ENCODE data around the gene LPP. TPM values are rescaled to one million over a fixed set of nuclear protein-coding genes. Genes with fewer than 3 reads are reported as not detected.

Gene LPP
- total and polyA plus RNA-seq, 2 donors (not counting 1 experiment from before 2014, with no cell fraction given): 7.6 to 81.7 TPM

DNA sequence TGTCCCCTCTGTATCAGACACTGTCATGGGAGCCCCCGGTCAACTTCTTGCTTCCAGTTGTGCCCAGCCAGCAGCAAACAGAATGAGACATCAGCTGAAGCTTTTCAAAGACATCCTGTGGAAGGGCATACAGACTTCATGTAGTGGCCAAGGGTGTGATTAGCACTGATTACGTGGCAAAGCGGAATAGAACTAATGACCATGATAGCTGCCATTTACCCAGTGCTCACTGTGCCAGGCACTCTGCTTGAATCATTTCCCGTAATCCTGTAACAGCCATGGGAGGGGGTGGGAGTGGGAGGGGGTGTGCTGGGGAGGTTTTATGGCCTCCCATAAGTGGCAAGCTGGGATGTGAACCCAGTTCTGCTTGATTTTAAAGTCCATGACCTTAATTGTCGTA lies 29.5 kb downstream of the LPP start:
- Histone ChIP-seq H3K4me1 (ENCODE audit: control insufficient read depth in 2 of 2, insufficient read depth in 2 of 2, low read length in 2 of 2) (peaks cover 36 to 37% of the 10 kb centered on the region in 2 donors), H2AFZ (ENCODE audit: insufficient read depth, low read depth, low read length, poor library complexity, severe bottlenecking) (no peak overlapping the region), H3K36me3 (replicated peaks in 1 of 2; ENCODE audit: control extremely low read depth in 1 of 2, control insufficient read depth in 1 of 2, extremely low read depth in 1 of 2, insufficient read depth in 2 of 2, low read length in 1 of 2) (peaks cover 0 to 20% of the 10 kb centered on the region in 2 experiments), H3K79me2 (ENCODE audit: control insufficient read depth, insufficient read depth, low read length) (peaks cover 71% of the 10 kb centered on the region), H3K27me3 (replicated peaks in 1 of 4; ENCODE audit: control extremely low read depth in 1 of 4, control insufficient read depth in 3 of 4, insufficient read depth in 4 of 4, low read length in 3 of 4) (no peaks in the 10 kb centered on the region), H3K9ac (ENCODE audit: low read length) (no peak overlapping the region), H3K27ac (ENCODE audit: low read length in 2 of 2) (no peak overlapping the region), H3K4me3 (ENCODE audit: control extremely low read depth in 1 of 5, extremely low read depth in 1 of 5, insufficient read depth in 1 of 5, low read depth in 2 of 5, low read length in 4 of 5) (no peak overlapping the region), H3K4me2 (replicated peaks; ENCODE audit: low read depth, low read length, poor library complexity, severe bottlenecking) (no peak overlapping the region), H4K20me1 (ENCODE audit: control insufficient read depth, insufficient read depth, low read length, poor library complexity, severe bottlenecking) (no peaks in the 10 kb centered on the region), H3K9me3 (ENCODE audit: control extremely low read depth in 1 of 3, control insufficient read depth in 2 of 3, insufficient read depth in 1 of 3, low read length in 2 of 3) (no peaks in the 10 kb centered on the region)
- DNase-seq (no peak), ATAC-seq (ENCODE audit: low read depth) (no peak)
- H3K27me3 Mint-ChIP-seq: no peaks in the 10 kb centered on the region
- ChIA-PET CTCF (no interaction called here), POLR2A (no interaction called here)
- intact Hi-C loops (cut with micrococcal nuclease): loop anchor here (10.0 kb wide), 1 partner anchor 439 kb away; the partner anchor contains the start of gene BCL6
- no peak overlapping the region for H3K27ac Mint-ChIP-seq
- H3K4me1 Mint-ChIP-seq: peaks cover 37% of the 10 kb centered on the region
- no peaks in the 10 kb centered on the region for H3K9me3 Mint-ChIP-seq (ENCODE audit: insufficient read depth)
- no peak overlapping the region for H3K4me3 Mint-ChIP-seq
- TF ChIP-seq EZH2 (IDR thresholded peaks at IDR 0.05; ENCODE audit: borderline replicate concordance, insufficient read depth, low read depth, low read length, poor library complexity, severe bottlenecking): no peak
- 95% methylated on average over 4 of the region's 5 CpGs for WGBS (ENCODE audit: insufficient coverage)

DNA sequence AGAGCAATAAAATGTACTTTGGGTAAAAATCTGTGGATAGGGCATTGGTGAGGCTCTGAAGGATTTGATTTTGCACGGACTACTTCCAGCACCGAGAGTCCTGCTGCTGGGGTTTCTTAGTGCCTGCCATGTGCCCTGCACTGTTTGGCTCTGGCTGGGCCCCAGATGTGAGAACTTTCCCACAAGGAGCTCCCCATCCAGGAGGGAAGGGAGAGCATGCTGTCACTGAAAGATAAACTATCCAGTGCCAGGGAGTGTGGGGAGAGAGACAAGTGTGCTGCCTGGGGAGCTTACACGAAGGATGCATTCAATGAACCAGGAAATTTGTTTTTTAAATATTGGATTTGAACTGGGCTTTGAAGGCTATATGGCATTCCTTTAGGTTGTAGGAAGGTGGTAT lies 30.2 kb downstream of the LPP start:
- no peak overlapping the region for H3K4me3 Mint-ChIP-seq
- Histone ChIP-seq H3K4me2 (replicated peaks; ENCODE audit: low read depth, low read length, poor library complexity, severe bottlenecking) (no peak overlapping the region), H3K36me3 (replicated peaks in 1 of 2; ENCODE audit: control extremely low read depth in 1 of 2, control insufficient read depth in 1 of 2, extremely low read depth in 1 of 2, insufficient read depth in 2 of 2, low read length in 1 of 2) (peaks cover 0 to 19% of the 10 kb centered on the region in 2 experiments), H3K9ac (ENCODE audit: low read length) (no peak overlapping the region), H3K27ac (ENCODE audit: low read length in 2 of 2) (no peak overlapping the region), H2AFZ (ENCODE audit: insufficient read depth, low read depth, low read length, poor library complexity, severe bottlenecking) (no peak overlapping the region), H4K20me1 (ENCODE audit: control insufficient read depth, insufficient read depth, low read length, poor library complexity, severe bottlenecking) (no peaks in the 10 kb centered on the region), H3K9me3 (ENCODE audit: control extremely low read depth in 1 of 3, control insufficient read depth in 2 of 3, insufficient read depth in 1 of 3, low read length in 2 of 3) (no peaks in the 10 kb centered on the region), H3K4me3 (ENCODE audit: control extremely low read depth in 1 of 5, extremely low read depth in 1 of 5, insufficient read depth in 1 of 5, low read depth in 2 of 5, low read length in 4 of 5) (no peak overlapping the region), H3K4me1 (ENCODE audit: control insufficient read depth in 2 of 2, insufficient read depth in 2 of 2, low read length in 2 of 2) (peaks cover 30% of the 10 kb centered on the region in 2 donors), H3K27me3 (replicated peaks in 1 of 4; ENCODE audit: control extremely low read depth in 1 of 4, control insufficient read depth in 3 of 4, insufficient read depth in 4 of 4, low read length in 3 of 4) (no peaks in the 10 kb centered on the region), H3K79me2 (ENCODE audit: control insufficient read depth, insufficient read depth, low read length) (peaks cover 73% of the 10 kb centered on the region)
- WGBS (ENCODE audit: insufficient coverage): 100% methylated on average over 3 of the region's 3 CpGs
- no peak overlapping the region for H3K27ac Mint-ChIP-seq
- ChIA-PET CTCF (no interaction called here), POLR2A (no interaction called here)
- ATAC-seq (ENCODE audit: low read depth) (no peak), DNase-seq (no peak)
- TF ChIP-seq EZH2 (IDR thresholded peaks at IDR 0.05; ENCODE audit: borderline replicate concordance, insufficient read depth, low read depth, low read length, poor library complexity, severe bottlenecking): no peak
- TF ChIP-seq, protein P1, sequence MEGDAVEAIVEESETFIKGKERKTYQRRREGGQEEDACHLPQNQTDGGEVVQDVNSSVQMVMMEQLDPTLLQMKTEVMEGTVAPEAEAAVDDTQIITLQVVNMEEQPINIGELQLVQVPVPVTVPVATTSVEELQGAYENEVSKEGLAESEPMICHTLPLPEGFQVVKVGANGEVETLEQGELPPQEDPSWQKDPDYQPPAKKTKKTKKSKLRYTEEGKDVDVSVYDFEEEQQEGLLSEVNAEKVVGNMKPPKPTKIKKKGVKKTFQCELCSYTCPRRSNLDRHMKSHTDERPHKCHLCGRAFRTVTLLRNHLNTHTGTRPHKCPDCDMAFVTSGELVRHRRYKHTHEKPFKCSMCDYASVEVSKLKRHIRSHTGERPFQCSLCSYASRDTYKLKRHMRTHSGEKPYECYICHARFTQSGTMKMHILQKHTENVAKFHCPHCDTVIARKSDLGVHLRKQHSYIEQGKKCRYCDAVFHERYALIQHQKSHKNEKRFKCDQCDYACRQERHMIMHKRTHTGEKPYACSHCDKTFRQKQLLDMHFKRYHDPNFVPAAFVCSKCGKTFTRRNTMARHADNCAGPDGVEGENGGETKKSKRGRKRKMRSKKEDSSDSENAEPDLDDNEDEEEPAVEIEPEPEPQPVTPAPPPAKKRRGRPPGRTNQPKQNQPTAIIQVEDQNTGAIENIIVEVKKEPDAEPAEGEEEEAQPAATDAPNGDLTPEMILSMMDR (IDR thresholded peaks at IDR 0.05): no peak
- intact Hi-C loops (cut with micrococcal nuclease): loop anchor here (10.0 kb wide), 1 partner anchor 439 kb away; the partner anchor contains the start of gene BCL6
- H3K4me1 Mint-ChIP-seq: peaks cover 40% of the 10 kb centered on the region
- no peaks in the 10 kb centered on the region for H3K9me3 Mint-ChIP-seq (ENCODE audit: insufficient read depth)
- no peaks in the 10 kb centered on the region for H3K27me3 Mint-ChIP-seq
